Epithelial cell of proximal tubule (primary cell): ENCODE measurements around the gene NPM1. TPM values are rescaled to one million over a fixed set of nuclear protein-coding genes. Genes with fewer than 3 reads are reported as not detected.

Experiments used
- DNase-seq: peaks from one replicate; pipeline ENCODE4 v3.0.0-alpha.2; 2011; ENCODE audit warnings: low read depth
- H3K4me3 ChIP-seq: 2 replicates; pipeline ENCODE4 v1.5.1; 2011; ENCODE audit warnings: low read depth, mild to moderate bottlenecking, low read length
- CTCF ChIP-seq: conservative IDR thresholded peaks from 2 replicates; pipeline ENCODE4 v1.5.1; 2012; ENCODE audit warnings: low read depth, mild to moderate bottlenecking, low read length
- total RNA-seq: library from RNA; depleted of rRNA; stranded (reverse); fragments of >200 nt; gene quantifications from 2 replicates; pipeline ENCODE4 v1.2.3, GENCODE V29; 2015

Gene NPM1
- total RNA-seq, 1 donor from 2014 or later: 1,693 TPM

- TF ChIP-seq CTCF: no peak
- no peak overlapping the region for H3K4me3 ChIP-seq
- DNase-seq: no peak
These were observed 38.6 kb downstream of the NPM1 start for GRCh38 chr5:171426266-171426665.

DNA sequence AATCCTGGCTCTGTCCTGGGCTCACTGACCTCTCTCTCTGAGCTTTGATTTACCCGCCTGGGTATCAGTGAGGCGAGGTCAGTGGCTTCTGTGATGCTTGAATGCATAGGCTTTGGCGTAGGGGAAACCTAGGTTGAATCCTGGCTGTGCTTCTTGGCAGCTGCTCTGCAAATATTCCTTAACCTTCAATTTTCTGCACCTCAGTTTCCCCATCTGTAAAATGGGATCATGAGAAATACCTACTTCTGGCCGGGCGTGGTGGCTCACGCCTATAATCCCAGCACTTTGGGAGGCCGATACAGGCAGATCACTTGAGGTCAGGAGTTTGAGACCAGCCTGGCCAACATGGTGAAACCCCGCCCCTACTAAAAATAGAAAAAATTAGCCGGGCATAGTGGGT is 39.0 kb downstream of the NPM1 start:
- DNase-seq: no peak
- TF ChIP-seq CTCF: no peak

DNA sequence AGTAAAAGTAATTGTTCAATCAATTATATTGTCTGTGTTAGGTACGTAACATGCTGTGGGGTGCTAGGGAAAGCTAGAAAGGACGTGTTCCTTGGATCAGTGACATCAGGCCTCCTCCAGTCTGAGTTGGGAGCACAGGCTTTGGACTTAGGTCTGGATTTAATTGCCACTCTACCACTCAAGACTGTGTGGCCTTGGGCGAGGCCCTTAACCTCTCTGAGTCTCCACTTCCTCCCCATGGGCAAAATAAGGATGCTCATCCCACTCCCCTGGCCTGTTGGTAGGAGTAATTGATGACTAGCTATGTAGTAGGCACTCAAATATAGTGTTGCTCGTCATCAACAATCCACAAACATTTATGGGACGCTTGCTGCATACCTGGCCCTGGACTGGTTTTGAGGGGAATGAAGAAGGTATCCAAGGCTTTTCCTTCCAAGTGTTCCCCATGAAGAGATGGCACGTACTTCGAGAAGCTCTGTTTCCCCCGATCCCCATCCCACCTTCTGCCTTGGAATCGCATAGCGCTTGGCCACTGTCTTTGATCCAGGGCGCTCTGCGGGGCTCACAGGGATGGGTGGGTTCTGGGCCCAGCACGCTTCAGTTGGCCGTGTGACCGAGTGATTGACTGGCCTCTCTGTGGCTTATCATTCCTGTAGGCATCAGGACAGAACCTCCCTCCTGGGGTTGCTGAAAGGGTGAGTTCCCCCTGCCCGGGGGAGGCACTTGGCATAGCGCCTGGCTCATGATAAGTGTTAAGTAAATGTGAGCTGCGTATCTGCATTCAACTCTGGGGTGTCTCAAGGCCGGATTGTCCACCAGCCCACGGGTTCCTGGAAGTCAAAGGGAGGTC is 39.9 kb downstream of the NPM1 start:
- no peak for TF ChIP-seq CTCF
- no peak overlapping the region for H3K4me3 ChIP-seq
- DNase-seq: no peak

More for the DNA sequence above, 39.0 kb downstream of the NPM1 start:
- H3K4me3 ChIP-seq: no peak overlapping the region

DNA sequence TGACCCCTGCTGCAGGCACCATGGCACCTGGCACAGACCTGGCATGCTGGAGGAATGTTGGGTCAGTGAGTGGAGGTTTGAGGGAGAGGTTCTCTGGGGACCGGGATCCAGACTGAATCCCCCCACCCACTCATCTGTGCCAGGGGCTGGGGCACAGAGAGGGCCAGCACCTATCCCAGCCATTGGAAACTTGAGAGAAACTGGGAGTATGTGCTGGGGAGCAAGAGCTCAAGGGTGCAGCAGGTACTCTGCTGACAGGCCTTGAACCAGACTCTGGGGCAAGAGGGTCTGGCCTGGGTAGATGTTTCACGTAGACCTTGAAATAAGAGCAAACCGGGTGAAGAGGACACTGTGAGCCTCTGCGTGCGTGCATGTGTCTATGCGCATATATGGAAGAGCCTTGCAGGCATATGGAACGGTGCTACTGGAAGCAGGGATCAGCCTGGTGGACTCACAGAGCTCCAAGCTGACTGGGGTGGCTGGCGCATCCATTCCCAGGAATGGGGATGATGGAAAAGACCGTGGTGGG is 40.6 kb downstream of the NPM1 start:
- DNase-seq: no peak
- no peak for TF ChIP-seq CTCF

GRCh38 chr5:171428809-171429542 is 41.3 kb downstream of the NPM1 start:
- no peak for DNase-seq
- TF ChIP-seq CTCF: no peak
- no peak overlapping the region for H3K4me3 ChIP-seq

More for the DNA sequence above, 40.6 kb downstream of the NPM1 start:
- H3K4me3 ChIP-seq: no peak overlapping the region

DNA sequence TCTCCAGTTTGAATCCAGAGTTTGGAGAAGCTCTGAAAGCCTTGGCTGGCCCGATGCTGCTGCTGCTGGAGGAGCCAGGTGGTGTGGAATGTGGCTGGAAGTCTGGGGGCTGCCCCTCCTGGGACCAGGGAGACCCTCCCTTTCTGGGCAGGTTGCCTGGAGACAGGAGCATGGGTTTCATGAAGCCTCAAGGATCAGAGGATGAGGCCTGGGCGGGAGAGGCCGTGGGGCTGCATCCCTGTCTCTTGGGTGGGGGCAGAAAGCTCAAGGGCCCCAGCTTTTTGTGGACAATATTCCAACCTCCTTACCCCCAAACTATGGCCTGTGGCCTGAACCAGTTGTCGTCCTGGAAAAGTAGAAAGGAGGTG is 41.9 kb downstream of the NPM1 start:
- DNase-seq: no peak

More for the DNA sequence above, 41.9 kb downstream of the NPM1 start:
- no peak overlapping the region for H3K4me3 ChIP-seq
- TF ChIP-seq CTCF: no peak
